Mesothelial cell of epicardium (in vitro differentiated cells): Measurements from ENCODE around the gene BORCS6. TPM values are rescaled to one million over a fixed set of nuclear protein-coding genes. Genes with fewer than 3 reads are reported as not detected.

ENCODE experiments used
- DNase-seq, 2 experiments: peaks; one replicate each; pipeline ENCODE4 v3.0.0; 2021; ENCODE audit warnings: low spot score in 2 of 2; ENCODE audit not compliant: unreplicated experiment in 2 of 2
- H3K27ac Mint-ChIP-seq: 2 replicates; pipeline ENCODE4 v1.8.0; 2021; ENCODE audit warnings: mixed read lengths
- H3K27me3 Mint-ChIP-seq: 2 replicates; pipeline ENCODE4 v1.8.0; 2021; ENCODE audit warnings: low read depth, mixed read lengths
- H3K36me3 Mint-ChIP-seq: 2 replicates; pipeline ENCODE4 v1.8.0; 2021; ENCODE audit warnings: mixed read lengths
- H3K4me1 Mint-ChIP-seq: 2 replicates; pipeline ENCODE4 v1.8.0; 2021; ENCODE audit warnings: mixed read lengths
- H3K4me3 Mint-ChIP-seq: 2 replicates; pipeline ENCODE4 v1.8.0; 2021; ENCODE audit warnings: mild to moderate bottlenecking, moderate library complexity, mixed read lengths
- H3K9me3 Mint-ChIP-seq: 2 replicates; pipeline ENCODE4 v1.8.0; 2021; ENCODE audit warnings: mixed read lengths
- total RNA-seq: library from RNA; stranded (reverse); gene quantifications from 3 replicates; pipeline ENCODE4 v1.2.1, GENCODE V29; 2021
- TF ChIP-seq, protein P1 (sequence below): fragments of 200-600 bp; sonication (generic); IDR thresholded peaks from one replicate; pipeline ENCODE4 v1.5.0; 2021; ENCODE audit warnings: antibody characterized with exemption; ENCODE audit not compliant: unreplicated experiment

BORCS6 gene
- total RNA-seq, 1 donor from 2014 or later = 3.0 TPM

DNA sequence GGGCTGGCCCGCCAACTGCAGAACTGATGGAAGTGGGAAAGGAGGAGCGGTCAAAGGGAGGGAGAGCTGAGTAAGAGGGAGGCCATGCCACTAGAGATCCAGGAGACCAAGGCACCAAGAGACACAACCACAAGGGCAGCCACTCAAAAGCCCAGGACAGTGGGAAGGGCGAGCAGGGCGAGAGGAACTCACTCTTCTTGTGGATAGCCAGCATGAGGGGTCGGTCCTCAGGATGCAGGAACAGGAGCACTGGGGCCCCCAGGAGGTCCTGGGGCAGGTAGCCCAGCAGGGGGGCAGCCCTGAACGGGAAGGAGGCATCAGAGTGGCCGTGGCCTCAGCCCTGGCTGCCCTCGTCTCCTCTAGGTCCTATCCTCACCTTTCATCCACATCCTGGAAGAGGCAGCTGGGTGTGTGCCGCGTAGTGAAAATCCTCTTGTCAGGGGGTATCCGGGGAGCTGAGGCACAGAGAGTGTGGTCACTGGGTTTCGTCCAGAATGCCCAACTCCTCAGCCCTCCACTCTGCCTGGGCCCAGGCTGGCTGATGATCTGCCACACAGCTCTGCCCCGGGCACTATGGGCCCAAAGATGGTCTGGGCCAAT lies 42.1 kb downstream of the BORCS6 start:
- DNase-seq = no peak
- no peak overlapping the region for H3K27ac Mint-ChIP-seq
- no peaks in the 10 kb centered on the region for H3K9me3 Mint-ChIP-seq
- H3K4me3 Mint-ChIP-seq = no peak overlapping the region
- peaks cover 15% of the 10 kb centered on the region for H3K4me1 Mint-ChIP-seq
- H3K36me3 Mint-ChIP-seq = peaks cover 29% of the 10 kb centered on the region
- no peaks in the 10 kb centered on the region for H3K27me3 Mint-ChIP-seq
- TF ChIP-seq, protein P1, sequence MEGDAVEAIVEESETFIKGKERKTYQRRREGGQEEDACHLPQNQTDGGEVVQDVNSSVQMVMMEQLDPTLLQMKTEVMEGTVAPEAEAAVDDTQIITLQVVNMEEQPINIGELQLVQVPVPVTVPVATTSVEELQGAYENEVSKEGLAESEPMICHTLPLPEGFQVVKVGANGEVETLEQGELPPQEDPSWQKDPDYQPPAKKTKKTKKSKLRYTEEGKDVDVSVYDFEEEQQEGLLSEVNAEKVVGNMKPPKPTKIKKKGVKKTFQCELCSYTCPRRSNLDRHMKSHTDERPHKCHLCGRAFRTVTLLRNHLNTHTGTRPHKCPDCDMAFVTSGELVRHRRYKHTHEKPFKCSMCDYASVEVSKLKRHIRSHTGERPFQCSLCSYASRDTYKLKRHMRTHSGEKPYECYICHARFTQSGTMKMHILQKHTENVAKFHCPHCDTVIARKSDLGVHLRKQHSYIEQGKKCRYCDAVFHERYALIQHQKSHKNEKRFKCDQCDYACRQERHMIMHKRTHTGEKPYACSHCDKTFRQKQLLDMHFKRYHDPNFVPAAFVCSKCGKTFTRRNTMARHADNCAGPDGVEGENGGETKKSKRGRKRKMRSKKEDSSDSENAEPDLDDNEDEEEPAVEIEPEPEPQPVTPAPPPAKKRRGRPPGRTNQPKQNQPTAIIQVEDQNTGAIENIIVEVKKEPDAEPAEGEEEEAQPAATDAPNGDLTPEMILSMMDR = no peak

DNA sequence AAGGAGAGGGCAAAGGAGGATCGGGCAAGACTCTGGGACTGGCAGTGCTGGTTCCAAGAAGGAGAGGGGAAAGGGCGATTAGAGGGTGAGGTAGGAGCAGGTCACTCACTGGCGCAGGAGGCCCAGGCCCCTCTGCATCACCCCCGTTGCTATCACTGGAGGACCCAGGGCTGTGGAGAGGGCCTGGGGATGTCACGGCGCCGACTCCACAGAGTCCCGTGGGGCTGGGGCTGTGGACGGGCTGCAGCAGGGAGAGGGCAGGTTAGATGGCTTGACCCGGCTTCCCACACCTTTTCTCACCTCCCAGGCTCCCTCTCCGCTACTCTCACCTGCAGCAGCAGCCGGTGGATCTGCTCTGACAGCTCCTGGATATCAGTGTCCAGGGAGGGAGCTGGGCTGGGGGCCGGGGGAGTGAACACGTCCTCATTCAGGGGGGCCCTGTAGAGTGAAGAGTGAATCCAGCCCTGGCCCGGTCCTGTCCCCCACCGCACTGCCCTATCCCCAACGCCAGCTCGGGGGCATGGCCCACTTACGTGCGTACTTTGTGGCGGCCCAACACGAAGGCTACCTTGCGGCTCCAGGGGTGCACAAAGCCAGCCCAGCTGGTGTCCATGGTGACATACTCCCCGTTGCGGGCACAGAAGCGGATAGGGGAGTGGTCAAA lies 42.7 kb downstream of the BORCS6 start:
- Mint-ChIP-seq H3K4me1 (peaks cover 9% of the 10 kb centered on the region), H3K9me3 (no peaks in the 10 kb centered on the region), H3K4me3 (no peak overlapping the region), H3K27ac (no peak overlapping the region), H3K27me3 (no peaks in the 10 kb centered on the region), H3K36me3 (peaks cover 34% of the 10 kb centered on the region)
- no peak for DNase-seq
- TF ChIP-seq, protein P1 = no peak

DNA sequence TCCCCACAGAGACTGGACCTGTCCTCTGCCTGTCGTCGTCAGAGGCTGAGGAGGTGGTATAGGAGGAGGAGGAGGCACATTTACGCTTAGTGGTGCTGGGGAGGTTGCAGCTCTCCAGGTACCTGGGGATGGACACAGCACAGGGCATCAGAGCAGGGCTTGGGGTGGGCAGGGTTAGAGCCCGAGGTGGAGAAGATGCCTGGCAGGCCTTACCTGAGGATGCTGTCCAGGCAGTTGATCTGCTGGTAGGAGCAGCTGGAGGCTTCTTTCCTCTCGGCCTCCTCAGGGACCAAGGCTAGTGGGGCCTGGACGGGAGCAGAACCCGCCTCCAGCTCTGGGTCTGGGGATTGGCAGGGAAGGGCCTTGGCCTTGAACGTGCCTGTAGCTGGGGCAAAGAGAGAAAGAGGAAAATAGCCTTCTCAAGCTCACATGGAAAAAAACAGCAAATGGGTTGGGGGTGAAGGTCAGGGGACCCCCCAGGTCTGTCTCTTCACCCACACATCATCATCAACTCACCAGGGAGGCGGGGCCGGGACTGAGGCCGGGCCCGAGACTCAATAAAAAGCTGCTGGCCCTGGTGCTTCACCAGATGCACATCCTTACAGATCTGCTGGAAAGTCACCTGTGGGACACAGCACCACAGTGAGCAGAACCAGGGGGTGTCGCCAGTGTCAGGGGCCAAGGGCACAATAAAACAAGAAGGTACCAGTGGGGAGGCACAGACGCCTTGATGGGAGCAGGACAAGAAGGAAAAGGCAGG lies 43.4 kb downstream of the BORCS6 start:
- no peaks in the 10 kb centered on the region for H3K9me3 Mint-ChIP-seq
- DNase-seq = no peak
- H3K4me1 Mint-ChIP-seq = peaks cover 3% of the 10 kb centered on the region
- TF ChIP-seq, protein P1 = no peak
- H3K4me3 Mint-ChIP-seq = no peak overlapping the region
- H3K27me3 Mint-ChIP-seq = no peaks in the 10 kb centered on the region
- H3K36me3 Mint-ChIP-seq = peaks cover 38% of the 10 kb centered on the region
- no peak overlapping the region for H3K27ac Mint-ChIP-seq

DNA sequence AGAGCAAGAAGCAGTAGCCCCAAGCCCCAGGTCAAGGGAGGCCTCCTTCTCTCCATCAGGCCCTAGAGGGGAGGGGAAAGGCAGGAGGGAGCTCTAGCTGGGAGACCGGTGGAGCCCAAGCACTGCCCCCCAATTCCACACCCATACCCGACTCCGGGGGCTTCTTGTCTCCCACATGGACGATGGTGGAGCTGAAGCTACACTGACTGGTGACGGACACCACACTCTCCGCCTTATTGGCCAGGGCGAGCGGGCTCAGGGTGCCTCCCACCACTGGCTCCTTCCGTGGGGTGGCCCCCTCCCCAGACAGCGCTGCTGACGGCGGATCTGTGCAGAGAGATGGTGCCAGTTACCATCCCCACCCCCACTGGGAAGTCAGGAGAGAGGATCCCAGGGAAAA lies 44.2 kb downstream of the BORCS6 start:
- no peaks in the 10 kb centered on the region for H3K27me3 Mint-ChIP-seq
- H3K9me3 Mint-ChIP-seq = no peaks in the 10 kb centered on the region
- no peak overlapping the region for H3K27ac Mint-ChIP-seq
- TF ChIP-seq, protein P1 = no peak
- H3K36me3 Mint-ChIP-seq = peaks cover 45% of the 10 kb centered on the region
- no peak for DNase-seq
- no peaks in the 10 kb centered on the region for H3K4me1 Mint-ChIP-seq
- no peak overlapping the region for H3K4me3 Mint-ChIP-seq

DNA sequence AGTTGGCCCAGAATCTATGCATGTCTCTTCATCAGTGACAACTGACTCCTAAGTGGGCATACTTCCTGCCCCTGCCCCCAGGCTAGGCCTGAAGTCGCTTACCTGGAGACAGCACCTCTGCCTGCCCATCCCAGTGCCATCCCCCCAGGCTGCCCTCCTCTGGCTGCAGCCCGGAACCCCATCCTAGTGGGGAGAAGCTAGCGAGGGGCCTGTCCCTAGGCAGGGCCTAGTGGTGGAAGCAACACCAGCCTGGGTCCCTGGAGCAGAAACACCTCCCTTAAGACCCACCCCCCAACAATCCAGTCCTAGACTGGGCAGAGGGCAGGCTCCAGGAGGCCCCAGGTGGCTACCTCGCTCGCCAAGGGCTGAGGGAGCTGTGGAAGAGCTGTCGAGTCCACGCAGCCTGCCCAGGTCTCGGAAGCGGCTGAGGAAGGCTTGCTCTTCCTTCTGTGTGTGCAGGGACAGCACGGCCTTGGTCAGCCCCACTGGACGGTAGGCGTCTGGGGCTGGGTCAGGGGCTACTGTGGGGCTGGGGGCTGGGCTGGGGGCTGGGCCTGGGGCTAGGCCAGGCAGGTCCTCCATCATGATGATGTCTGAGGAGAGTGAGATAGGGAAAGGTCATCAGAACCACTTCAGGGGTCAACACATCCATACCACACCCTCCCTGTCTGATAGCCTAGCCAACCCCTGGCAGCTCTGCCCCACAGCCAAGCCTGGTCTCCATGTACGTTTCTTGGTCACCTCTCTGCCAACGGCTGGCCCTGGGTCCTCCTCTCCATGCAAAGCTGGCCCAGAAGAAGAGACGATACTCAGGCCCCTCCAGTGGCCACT lies 45.4 kb downstream of the BORCS6 start:
- TF ChIP-seq, protein P1 = no peak
- H3K27ac Mint-ChIP-seq = no peak overlapping the region
- no peaks in the 10 kb centered on the region for H3K27me3 Mint-ChIP-seq
- H3K4me1 Mint-ChIP-seq = no peaks in the 10 kb centered on the region
- peaks cover 44% of the 10 kb centered on the region for H3K36me3 Mint-ChIP-seq
- H3K4me3 Mint-ChIP-seq = no peak overlapping the region
- no peaks in the 10 kb centered on the region for H3K9me3 Mint-ChIP-seq
- no peak for DNase-seq
